Parathyroid adenoma (tissue), 2 donors: ENCODE data around the gene DAZAP2.

Source experiments
- H2AFZ ChIP-seq: fragments of 300-600 bp; sonication (generic); one replicate; pipeline ENCODE4 v1.7.0; 2017; ENCODE audit warnings: antibody characterized with exemption, mild to moderate bottlenecking
- H3K27ac ChIP-seq: fragments of 300-600 bp; sonication (generic); one replicate; pipeline ENCODE4 v1.7.0; 2017
- H3K27me3 ChIP-seq: fragments of 300-600 bp; sonication (generic); one replicate; pipeline ENCODE4 v1.7.0; 2017; ENCODE audit warnings: low read length; ENCODE audit not compliant: control insufficient read depth, insufficient read depth
- H3K36me3 ChIP-seq: fragments of 300-600 bp; sonication (generic); one replicate; pipeline ENCODE4 v1.7.0; 2017; ENCODE audit warnings: low read length; ENCODE audit not compliant: control insufficient read depth, insufficient read depth
- H3K4me1 ChIP-seq: fragments of 300-600 bp; sonication (generic); one replicate; pipeline ENCODE4 v1.7.0; 2017; ENCODE audit warnings: control low read depth
- H3K4me2 ChIP-seq: fragments of 300-600 bp; sonication (generic); one replicate; pipeline ENCODE4 v1.7.0; 2017; ENCODE audit warnings: low read length
- H3K4me3 ChIP-seq: fragments of 300-600 bp; sonication (generic); one replicate; pipeline ENCODE4 v1.7.0; 2017; ENCODE audit warnings: low read depth, low read length
- H3K79me2 ChIP-seq: fragments of 300-600 bp; sonication (generic); one replicate; pipeline ENCODE4 v1.7.0; 2017; ENCODE audit warnings: control low read depth
- H3K9ac ChIP-seq: fragments of 300-600 bp; sonication (generic); one replicate; pipeline ENCODE4 v1.7.0; 2017; ENCODE audit warnings: mild to moderate bottlenecking
- H3K9me3 ChIP-seq: fragments of 300-600 bp; sonication (generic); one replicate; pipeline ENCODE4 v1.7.0; 2017; ENCODE audit warnings: low read length; ENCODE audit not compliant: control insufficient read depth
- CTCF ChIP-seq: fragments of 300-600 bp; sonication (generic); IDR thresholded peaks from one replicate; pipeline ENCODE4 v1.7.0; 2017; ENCODE audit warnings: antibody characterized with exemption, mild to moderate bottlenecking
- donor health status: primary hyperparathyroidism.

Gene DAZAP2

GRCh38 chr12:51244269-51244668, 5.6 kb downstream of the DAZAP2 start:
- Histone ChIP-seq H3K27ac (no peak overlapping the region), H3K4me3 (no peak overlapping the region), H3K9ac (no peak overlapping the region), H3K9me3 (no peaks in the 10 kb centered on the region), H3K4me1 (peaks cover 12% of the 10 kb centered on the region), H2AFZ (no peak overlapping the region), H3K4me2 (no peak overlapping the region), H3K36me3 (no peaks in the 10 kb centered on the region), H3K79me2 (no peaks in the 10 kb centered on the region), H3K27me3 (no peaks in the 10 kb centered on the region)
- no peak for TF ChIP-seq CTCF

GRCh38 chr12:51245476-51246253, 7.0 kb downstream of the DAZAP2 start:
- no peak for TF ChIP-seq CTCF
- Histone ChIP-seq H3K27ac (peak overlapping the region; percentile 56), H3K27me3 (no peaks in the 10 kb centered on the region), H3K79me2 (no peaks in the 10 kb centered on the region), H3K36me3 (no peaks in the 10 kb centered on the region), H2AFZ (no peak overlapping the region), H3K4me2 (no peak overlapping the region), H3K4me1 (peaks cover 6% of the 10 kb centered on the region), H3K9me3 (no peaks in the 10 kb centered on the region), H3K9ac (no peak overlapping the region), H3K4me3 (no peak overlapping the region)

GRCh38 chr12:51246254-51246853, 7.7 kb downstream of the DAZAP2 start:
- no peaks in the 10 kb centered on the region for H3K9me3 ChIP-seq
- H3K4me1 ChIP-seq = no peaks in the 10 kb centered on the region
- no peak for TF ChIP-seq CTCF
- H2AFZ ChIP-seq = no peak overlapping the region
- no peaks in the 10 kb centered on the region for H3K36me3 ChIP-seq
- H3K79me2 ChIP-seq = no peaks in the 10 kb centered on the region
- H3K27ac ChIP-seq = peak overlapping the region; percentile 56
- no peak overlapping the region for H3K4me3 ChIP-seq
- no peak overlapping the region for H3K9ac ChIP-seq
- H3K4me2 ChIP-seq = no peak overlapping the region
- H3K27me3 ChIP-seq = no peaks in the 10 kb centered on the region

GRCh38 chr12:51247523-51248206, 9.0 kb downstream of the DAZAP2 start:
- Histone ChIP-seq H3K27me3 (no peaks in the 10 kb centered on the region), H3K9me3 (no peaks in the 10 kb centered on the region), H3K36me3 (no peaks in the 10 kb centered on the region), H2AFZ (no peak overlapping the region), H3K4me2 (no peak overlapping the region), H3K4me1 (no peaks in the 10 kb centered on the region), H3K27ac (no peak overlapping the region), H3K9ac (no peak overlapping the region), H3K4me3 (no peak overlapping the region), H3K79me2 (no peaks in the 10 kb centered on the region)
- TF ChIP-seq CTCF = no peak
